GM23338 (cell line): Measurements from ENCODE around the gene TENM4.

Experiments used
- CREB1 ChIP-seq: fragments of 250-450 bp; sonication (Bioruptor Pico); IDR thresholded peaks from 2 replicates; pipeline ENCODE4 v1.5.0; 2020; ENCODE audit warnings: low read depth, mild to moderate bottlenecking, moderate library complexity
- EZH2 ChIP-seq: fragments of 200-600 bp; sonication (generic); IDR thresholded peaks from one replicate; pipeline ENCODE4 v1.8.0; 2017; ENCODE audit warnings: antibody characterized with exemption, mild to moderate bottlenecking, low read depth; ENCODE audit not compliant: unreplicated experiment
- EZH2phosphoT487 ChIP-seq: fragments of 200-600 bp; sonication (generic); IDR thresholded peaks from one replicate; pipeline ENCODE4 v1.8.1; 2018; ENCODE audit warnings: antibody characterized with exemption; ENCODE audit not compliant: unreplicated experiment
- JUNB ChIP-seq: IDR thresholded peaks from one replicate; pipeline ENCODE4 v1.6.1; 2016; ENCODE audit warnings: antibody characterized with exemption; ENCODE audit not compliant: unreplicated experiment
- NANOG ChIP-seq: IDR thresholded peaks from 2 replicates; pipeline ENCODE4 v1.6.1; 2016; ENCODE audit warnings: antibody characterized with exemption, borderline replicate concordance
- POLR2AphosphoS5 ChIP-seq: IDR thresholded peaks from 2 replicates; pipeline ENCODE4 v1.6.1; 2016; ENCODE audit warnings: antibody characterized with exemption, low read depth
- REST ChIP-seq: IDR thresholded peaks from one replicate; pipeline ENCODE4 v1.6.1; 2018; ENCODE audit warnings: antibody characterized with exemption; ENCODE audit not compliant: unreplicated experiment
- STAT1 ChIP-seq: IDR thresholded peaks from one replicate; pipeline ENCODE4 v1.6.1; 2016; ENCODE audit warnings: antibody characterized with exemption; ENCODE audit not compliant: unreplicated experiment
- ZNF114 ChIP-seq: fragments of 250-450 bp; sonication (Bioruptor Pico); IDR thresholded peaks from 2 replicates; pipeline ENCODE4 v1.5.0; 2020; ENCODE audit warnings: mild to moderate bottlenecking, moderate library complexity
- ZNF331 ChIP-seq: fragments of 250-450 bp; sonication (Bioruptor Pico); IDR thresholded peaks from 2 replicates; pipeline ENCODE4 v1.5.0; 2020; ENCODE audit warnings: low read depth, mild to moderate bottlenecking, moderate library complexity
- ZNF462 ChIP-seq: fragments of 250-450 bp; sonication (Bioruptor Pico); IDR thresholded peaks from 2 replicates; pipeline ENCODE4 v1.5.0; 2020; ENCODE audit warnings: mild to moderate bottlenecking, moderate library complexity
- TF ChIP-seq, protein P1 (sequence below), 2 experiments: fragments of 200-600 bp in 1 of 2; sonication (generic) in 1 of 2; conservative IDR thresholded peaks; 2 replicates each; pipeline versions ENCODE4 v1.5.1 to v1.6.1; 2016 to 2017; ENCODE audit warnings: antibody characterized with exemption in 2 of 2, low read depth in 2 of 2, mild to moderate bottlenecking in 2 of 2, moderate library complexity in 1 of 2
- TF ChIP-seq, protein P2 (sequence below): IDR thresholded peaks from 2 replicates; pipeline ENCODE4 v1.6.1; 2016; ENCODE audit warnings: antibody characterized with exemption

- no peak for TF ChIP-seq STAT1
- TF ChIP-seq, protein P1, sequence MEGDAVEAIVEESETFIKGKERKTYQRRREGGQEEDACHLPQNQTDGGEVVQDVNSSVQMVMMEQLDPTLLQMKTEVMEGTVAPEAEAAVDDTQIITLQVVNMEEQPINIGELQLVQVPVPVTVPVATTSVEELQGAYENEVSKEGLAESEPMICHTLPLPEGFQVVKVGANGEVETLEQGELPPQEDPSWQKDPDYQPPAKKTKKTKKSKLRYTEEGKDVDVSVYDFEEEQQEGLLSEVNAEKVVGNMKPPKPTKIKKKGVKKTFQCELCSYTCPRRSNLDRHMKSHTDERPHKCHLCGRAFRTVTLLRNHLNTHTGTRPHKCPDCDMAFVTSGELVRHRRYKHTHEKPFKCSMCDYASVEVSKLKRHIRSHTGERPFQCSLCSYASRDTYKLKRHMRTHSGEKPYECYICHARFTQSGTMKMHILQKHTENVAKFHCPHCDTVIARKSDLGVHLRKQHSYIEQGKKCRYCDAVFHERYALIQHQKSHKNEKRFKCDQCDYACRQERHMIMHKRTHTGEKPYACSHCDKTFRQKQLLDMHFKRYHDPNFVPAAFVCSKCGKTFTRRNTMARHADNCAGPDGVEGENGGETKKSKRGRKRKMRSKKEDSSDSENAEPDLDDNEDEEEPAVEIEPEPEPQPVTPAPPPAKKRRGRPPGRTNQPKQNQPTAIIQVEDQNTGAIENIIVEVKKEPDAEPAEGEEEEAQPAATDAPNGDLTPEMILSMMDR (conservative IDR thresholded peaks at IDR 0.05; ENCODE audit: low read depth in 2 of 2), result no peak
- TF ChIP-seq POLR2AphosphoS5, result no peak
- no peak for TF ChIP-seq EZH2
- no peak for TF ChIP-seq REST
- TF ChIP-seq JUNB, result no peak
- TF ChIP-seq ZNF331 (CRISPR knock-in tag), result no peak
- no peak for TF ChIP-seq EZH2phosphoT487
- TF ChIP-seq ZNF462 (CRISPR knock-in tag), result no peak
- TF ChIP-seq NANOG, result no peak
- no peak for TF ChIP-seq CREB1
- TF ChIP-seq ZNF114 (CRISPR knock-in tag), result no peak
- TF ChIP-seq, protein P2, sequence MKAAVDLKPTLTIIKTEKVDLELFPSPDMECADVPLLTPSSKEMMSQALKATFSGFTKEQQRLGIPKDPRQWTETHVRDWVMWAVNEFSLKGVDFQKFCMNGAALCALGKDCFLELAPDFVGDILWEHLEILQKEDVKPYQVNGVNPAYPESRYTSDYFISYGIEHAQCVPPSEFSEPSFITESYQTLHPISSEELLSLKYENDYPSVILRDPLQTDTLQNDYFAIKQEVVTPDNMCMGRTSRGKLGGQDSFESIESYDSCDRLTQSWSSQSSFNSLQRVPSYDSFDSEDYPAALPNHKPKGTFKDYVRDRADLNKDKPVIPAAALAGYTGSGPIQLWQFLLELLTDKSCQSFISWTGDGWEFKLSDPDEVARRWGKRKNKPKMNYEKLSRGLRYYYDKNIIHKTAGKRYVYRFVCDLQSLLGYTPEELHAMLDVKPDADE, result no peak
These were observed 289.9 kb downstream of the TENM4 start for GRCh38 chr11:79150966-79151365.
